ENCODE measurements around the gene TNFAIP3.

Gene TNFAIP3

DNA sequence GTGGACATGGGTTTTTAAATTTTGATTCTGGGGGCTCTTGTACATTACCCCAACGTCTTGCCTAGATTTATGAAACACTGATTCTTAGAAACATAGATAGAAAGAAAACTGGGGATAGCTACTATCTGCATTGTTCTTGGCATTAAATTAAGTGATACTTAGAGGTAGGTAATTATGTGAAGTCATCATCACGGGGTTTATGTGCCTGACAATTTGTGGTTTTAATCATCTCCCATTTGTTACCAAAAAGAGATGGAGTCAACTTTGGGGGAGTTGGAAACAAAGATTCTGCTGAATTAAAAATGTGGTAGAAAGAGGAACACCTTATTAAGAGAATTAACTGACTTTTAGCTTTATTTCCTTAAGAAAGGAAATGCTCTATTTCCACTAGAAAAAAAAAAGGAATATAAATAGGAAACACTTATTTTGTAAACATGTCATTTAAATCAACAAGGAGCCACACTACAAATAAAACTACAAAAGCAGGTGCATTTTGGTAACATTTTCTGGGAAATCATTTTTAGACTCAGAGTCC lies 5.6 kb downstream of the TNFAIP3 start:
- H3K4me3 ChIP-seq (ENCODE audit: low read length in 2 of 2), result peak overlapping the region; percentile 37 to 52
- no peak overlapping the region for H3K27ac ChIP-seq (ENCODE audit: low read length)

DNA sequence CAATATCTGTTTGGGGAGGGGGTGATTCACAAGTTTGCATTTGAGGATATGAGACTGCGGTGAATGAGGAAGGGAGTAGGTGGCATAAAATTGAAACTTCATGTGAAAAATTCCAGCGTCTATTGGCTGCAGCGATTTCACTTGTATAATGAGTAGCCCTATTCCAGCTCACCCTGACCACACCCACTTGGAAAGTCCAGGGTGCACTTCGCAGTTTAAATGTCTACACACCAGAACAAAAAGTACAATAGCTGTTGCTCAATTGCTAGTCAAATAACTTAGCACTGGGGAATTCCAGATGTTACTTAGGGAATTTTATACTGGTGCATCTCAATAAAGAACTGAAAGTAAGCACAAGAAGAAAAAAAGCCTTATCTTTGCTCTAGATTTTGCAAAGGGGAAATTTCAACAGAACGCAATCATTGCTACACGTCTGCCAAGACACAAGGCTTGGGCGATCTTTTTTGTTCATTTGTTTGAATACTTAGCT lies 6.3 kb downstream of the TNFAIP3 start:
- H3K27ac ChIP-seq (ENCODE audit: low read length), result no peak overlapping the region
- no peaks in the 10 kb centered on the region for H3K9me3 ChIP-seq (ENCODE audit: control insufficient read depth in 2 of 2, low read length in 2 of 2)
- no peaks in the 10 kb centered on the region for H3K27me3 ChIP-seq (ENCODE audit: control insufficient read depth in 1 of 2, insufficient read depth in 2 of 2, low read length in 2 of 2)
- H3K36me3 ChIP-seq (ENCODE audit: control insufficient read depth in 2 of 2, insufficient read depth in 2 of 2, low read length in 2 of 2), result peaks cover 34% of the 10 kb centered on the region in 2 donors
- no peak overlapping the region for H3K9ac ChIP-seq (ENCODE audit: low read length in 2 of 2)
- peak overlapping the region; percentile 37 to 52 for H3K4me3 ChIP-seq (ENCODE audit: low read length in 2 of 2)
- H3K4me1 ChIP-seq (ENCODE audit: control insufficient read depth, insufficient read depth, low read length), result peaks cover 4% of the 10 kb centered on the region

More for the DNA sequence above, 5.6 kb downstream of the TNFAIP3 start:
- H3K4me1 ChIP-seq (ENCODE audit: control insufficient read depth, insufficient read depth, low read length), result peaks cover 4% of the 10 kb centered on the region
- H3K9me3 ChIP-seq (ENCODE audit: control insufficient read depth in 2 of 2, low read length in 2 of 2), result no peaks in the 10 kb centered on the region
- H3K9ac ChIP-seq (ENCODE audit: low read length in 2 of 2), result no peak overlapping the region
- H3K36me3 ChIP-seq (ENCODE audit: control insufficient read depth in 2 of 2, insufficient read depth in 2 of 2, low read length in 2 of 2), result peaks cover 27 to 28% of the 10 kb centered on the region in 2 donors
- H3K27me3 ChIP-seq (ENCODE audit: control insufficient read depth in 1 of 2, insufficient read depth in 2 of 2, low read length in 2 of 2), result no peaks in the 10 kb centered on the region

DNA sequence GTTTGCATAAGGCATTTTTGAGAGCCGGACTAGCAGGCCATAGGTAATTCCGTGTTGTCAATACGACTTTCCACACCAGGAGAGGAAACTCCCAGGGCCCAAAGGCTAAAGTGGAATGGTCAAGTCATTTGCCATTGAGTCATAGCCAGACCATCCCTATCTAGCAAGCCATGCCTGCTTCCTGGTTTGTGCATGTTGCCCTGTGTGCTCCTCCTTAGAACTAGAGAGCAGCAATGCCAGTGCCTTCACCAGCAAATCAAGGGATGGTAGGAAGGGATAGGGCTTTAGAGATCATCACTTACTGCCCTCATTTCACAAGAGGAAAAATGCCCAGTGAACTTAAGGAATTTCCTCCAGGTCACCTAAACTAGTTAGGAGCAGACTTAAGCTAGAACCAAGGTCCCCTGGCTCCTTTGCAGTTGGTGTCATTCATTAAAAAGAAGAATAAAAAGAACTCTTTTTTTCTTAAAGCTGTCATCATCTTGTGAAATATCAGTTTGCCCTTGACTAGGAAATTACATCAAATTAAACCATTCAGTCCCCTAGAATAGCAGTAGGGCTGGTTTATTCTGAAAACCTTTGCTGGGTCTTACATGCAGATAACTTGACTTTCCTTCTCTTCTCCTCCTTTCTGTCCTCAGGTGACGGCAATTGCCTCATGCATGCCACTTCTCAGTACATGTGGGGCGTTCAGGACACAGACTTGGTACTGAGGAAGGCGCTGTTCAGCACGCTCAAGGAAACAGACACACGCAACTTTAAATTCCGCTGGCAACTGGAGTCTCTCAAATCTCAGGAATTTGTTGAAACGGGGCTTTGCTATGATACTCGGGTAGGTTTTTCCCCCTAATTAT lies 7.4 kb downstream of the TNFAIP3 start:
- Histone ChIP-seq H3K4me1 (ENCODE audit: control insufficient read depth, insufficient read depth, low read length) (peaks cover 11% of the 10 kb centered on the region), H3K9ac (ENCODE audit: low read length in 2 of 2) (no peak overlapping the region), H3K4me3 (ENCODE audit: low read length in 2 of 2) (no peak overlapping the region), H3K27ac (ENCODE audit: low read length) (no peak overlapping the region), H3K27me3 (ENCODE audit: control insufficient read depth in 1 of 2, insufficient read depth in 2 of 2, low read length in 2 of 2) (no peaks in the 10 kb centered on the region), H3K9me3 (ENCODE audit: control insufficient read depth in 2 of 2, low read length in 2 of 2) (no peaks in the 10 kb centered on the region), H3K36me3 (ENCODE audit: control insufficient read depth in 2 of 2, insufficient read depth in 2 of 2, low read length in 2 of 2) (peaks cover 44 to 45% of the 10 kb centered on the region in 2 donors)

DNA sequence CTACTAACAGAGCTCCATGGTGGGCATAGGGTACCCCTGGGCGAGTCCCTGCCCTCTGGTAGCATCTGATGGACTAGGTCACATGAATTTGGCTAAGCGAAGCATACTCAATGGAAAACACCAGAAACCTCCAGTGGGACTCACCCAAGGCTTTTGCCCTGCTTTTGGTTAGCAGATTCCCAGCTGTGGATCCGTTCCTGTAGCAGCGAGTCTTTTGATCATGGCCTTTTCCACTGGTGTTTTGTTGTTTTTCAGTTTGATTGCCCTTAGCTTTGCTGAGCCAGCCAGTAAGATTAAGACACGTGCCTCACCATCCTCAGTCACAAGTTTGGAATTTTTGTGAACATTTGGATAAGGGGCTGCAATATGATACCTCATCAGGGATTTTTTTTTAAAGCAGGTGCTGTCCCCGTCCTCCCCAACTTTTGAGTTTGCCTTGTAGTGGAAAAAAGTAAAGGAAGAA lies 8.0 kb downstream of the TNFAIP3 start:
- H3K36me3 ChIP-seq (ENCODE audit: control insufficient read depth in 2 of 2, insufficient read depth in 2 of 2, low read length in 2 of 2), result peaks cover 49% of the 10 kb centered on the region in 2 donors

GRCh38 chr6:137875606-137876005 lies 8.5 kb downstream of the TNFAIP3 start:
- no peaks in the 10 kb centered on the region for H3K27me3 ChIP-seq (ENCODE audit: control insufficient read depth in 1 of 2, insufficient read depth in 2 of 2, low read length in 2 of 2)
- H3K27ac ChIP-seq (ENCODE audit: low read length), result no peak overlapping the region
- H3K4me1 ChIP-seq (ENCODE audit: control insufficient read depth, insufficient read depth, low read length), result peaks cover 11% of the 10 kb centered on the region
- H3K9ac ChIP-seq (ENCODE audit: low read length in 2 of 2), result no peak overlapping the region
- no peaks in the 10 kb centered on the region for H3K9me3 ChIP-seq (ENCODE audit: control insufficient read depth in 2 of 2, low read length in 2 of 2)
- H3K4me3 ChIP-seq (ENCODE audit: low read length in 2 of 2), result no peak overlapping the region
- H3K36me3 ChIP-seq (ENCODE audit: control insufficient read depth in 2 of 2, insufficient read depth in 2 of 2, low read length in 2 of 2), result peaks cover 54% of the 10 kb centered on the region in 2 donors

More for the DNA sequence above, 8.0 kb downstream of the TNFAIP3 start:
- Histone ChIP-seq H3K4me3 (ENCODE audit: low read length in 2 of 2) (no peak overlapping the region), H3K4me1 (ENCODE audit: control insufficient read depth, insufficient read depth, low read length) (peaks cover 11% of the 10 kb centered on the region), H3K27me3 (ENCODE audit: control insufficient read depth in 1 of 2, insufficient read depth in 2 of 2, low read length in 2 of 2) (no peaks in the 10 kb centered on the region), H3K9me3 (ENCODE audit: control insufficient read depth in 2 of 2, low read length in 2 of 2) (no peaks in the 10 kb centered on the region), H3K27ac (ENCODE audit: low read length) (no peak overlapping the region), H3K9ac (ENCODE audit: low read length in 2 of 2) (no peak overlapping the region)

- Histone ChIP-seq H3K36me3 (ENCODE audit: control insufficient read depth in 2 of 2, insufficient read depth in 2 of 2, low read length in 2 of 2) (peaks cover 62 to 64% of the 10 kb centered on the region in 2 donors), H3K4me1 (ENCODE audit: control insufficient read depth, insufficient read depth, low read length) (peaks cover 14% of the 10 kb centered on the region), H3K27ac (ENCODE audit: low read length) (no peak overlapping the region), H3K27me3 (ENCODE audit: control insufficient read depth in 1 of 2, insufficient read depth in 2 of 2, low read length in 2 of 2) (no peaks in the 10 kb centered on the region), H3K9me3 (ENCODE audit: control insufficient read depth in 2 of 2, low read length in 2 of 2) (no peaks in the 10 kb centered on the region), H3K9ac (ENCODE audit: low read length in 2 of 2) (no peak overlapping the region), H3K4me3 (ENCODE audit: low read length in 2 of 2) (no peak overlapping the region)
These were observed 9.5 kb downstream of the TNFAIP3 start for GRCh38 chr6:137876547-137876946.

GRCh38 chr6:137877113-137877512 lies 10.1 kb downstream of the TNFAIP3 start:
- Histone ChIP-seq H3K27me3 (ENCODE audit: control insufficient read depth in 1 of 2, insufficient read depth in 2 of 2, low read length in 2 of 2) (no peaks in the 10 kb centered on the region), H3K4me3 (ENCODE audit: low read length in 2 of 2) (no peak overlapping the region), H3K4me1 (ENCODE audit: control insufficient read depth, insufficient read depth, low read length) (peaks cover 14% of the 10 kb centered on the region), H3K36me3 (ENCODE audit: control insufficient read depth in 2 of 2, insufficient read depth in 2 of 2, low read length in 2 of 2) (peaks cover 64 to 66% of the 10 kb centered on the region in 2 donors), H3K9me3 (ENCODE audit: control insufficient read depth in 2 of 2, low read length in 2 of 2) (no peaks in the 10 kb centered on the region), H3K9ac (ENCODE audit: low read length in 2 of 2) (no peak overlapping the region), H3K27ac (ENCODE audit: low read length) (no peak overlapping the region)

DNA sequence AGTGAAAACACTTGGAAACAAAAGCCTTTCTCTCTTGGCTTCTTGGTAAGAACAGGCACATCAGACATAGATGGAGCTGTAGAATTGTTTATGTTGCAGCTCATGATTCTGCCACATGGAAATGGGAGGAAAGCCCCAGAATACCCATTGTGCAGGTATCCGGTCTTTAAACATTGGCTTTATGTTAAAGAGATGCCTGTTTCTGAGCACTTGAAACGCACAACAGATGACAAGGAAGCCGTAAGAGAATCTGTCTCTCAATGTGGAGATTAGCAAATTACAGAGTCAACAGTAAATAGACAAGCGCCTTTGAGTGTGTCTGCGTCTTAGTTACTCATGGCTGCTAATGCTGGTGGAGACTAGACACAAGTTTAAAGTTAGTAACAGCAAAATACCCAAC lies 10.5 kb downstream of the TNFAIP3 start:
- H3K9me3 ChIP-seq (ENCODE audit: control insufficient read depth in 2 of 2, low read length in 2 of 2), result no peaks in the 10 kb centered on the region
- peaks cover 14% of the 10 kb centered on the region for H3K4me1 ChIP-seq (ENCODE audit: control insufficient read depth, insufficient read depth, low read length)
- no peak overlapping the region for H3K4me3 ChIP-seq (ENCODE audit: low read length in 2 of 2)
- peaks cover 68 to 69% of the 10 kb centered on the region in 2 donors for H3K36me3 ChIP-seq (ENCODE audit: control insufficient read depth in 2 of 2, insufficient read depth in 2 of 2, low read length in 2 of 2)
- no peak overlapping the region for H3K9ac ChIP-seq (ENCODE audit: low read length in 2 of 2)
- no peak overlapping the region for H3K27ac ChIP-seq (ENCODE audit: low read length)
- H3K27me3 ChIP-seq (ENCODE audit: control insufficient read depth in 1 of 2, insufficient read depth in 2 of 2, low read length in 2 of 2), result no peaks in the 10 kb centered on the region

- Histone ChIP-seq H3K9me3 (ENCODE audit: control insufficient read depth in 2 of 2, low read length in 2 of 2) (no peaks in the 10 kb centered on the region), H3K4me1 (ENCODE audit: control insufficient read depth, insufficient read depth, low read length) (peaks cover 14% of the 10 kb centered on the region), H3K27ac (ENCODE audit: low read length) (peak overlapping the region; percentile 37), H3K27me3 (ENCODE audit: control insufficient read depth in 1 of 2, insufficient read depth in 2 of 2, low read length in 2 of 2) (no peaks in the 10 kb centered on the region), H3K4me3 (ENCODE audit: low read length in 2 of 2) (no peak overlapping the region), H3K9ac (ENCODE audit: low read length in 2 of 2) (no peak overlapping the region), H3K36me3 (ENCODE audit: control insufficient read depth in 2 of 2, insufficient read depth in 2 of 2, low read length in 2 of 2) (peaks cover 69 to 70% of the 10 kb centered on the region in 2 donors)
These were observed 11.0 kb downstream of the TNFAIP3 start for GRCh38 chr6:137878029-137878428.

- no peak overlapping the region for H3K4me3 ChIP-seq (ENCODE audit: low read length in 2 of 2)
- peaks cover 69 to 74% of the 10 kb centered on the region in 2 donors for H3K36me3 ChIP-seq (ENCODE audit: control insufficient read depth in 2 of 2, insufficient read depth in 2 of 2, low read length in 2 of 2)
- H3K27ac ChIP-seq (ENCODE audit: low read length), result peak overlapping the region; percentile 37
- H3K4me1 ChIP-seq (ENCODE audit: control insufficient read depth, insufficient read depth, low read length), result peaks cover 16% of the 10 kb centered on the region
- no peaks in the 10 kb centered on the region for H3K9me3 ChIP-seq (ENCODE audit: control insufficient read depth in 2 of 2, low read length in 2 of 2)
- no peaks in the 10 kb centered on the region for H3K27me3 ChIP-seq (ENCODE audit: control insufficient read depth in 1 of 2, insufficient read depth in 2 of 2, low read length in 2 of 2)
- no peak overlapping the region for H3K9ac ChIP-seq (ENCODE audit: low read length in 2 of 2)
These were observed 11.6 kb downstream of the TNFAIP3 start for GRCh38 chr6:137878486-137879285.
